Measurements from ENCODE around the gene OSBPL9.

- no peak for TF ChIP-seq CTCF (IDR thresholded peaks at IDR 0.05)
- no peak for TF ChIP-seq POLR2A (IDR thresholded peaks at IDR 0.05)
Observed at GRCh38 chr1:51691920-51692319, 75.0 kb downstream of the OSBPL9 start.
